Inflammatory macrophage (primary cell): ENCODE data around the gene C1D.

Experiments
- DNase-seq, 2 donors: peaks; one replicate each; pipeline ENCODE4 v3.0.0-alpha.2; 2020 to 2022

Gene C1D

GRCh38 chr2:68057658-68058396 is 5.0 kb downstream of the C1D start:
- DNase-seq, result peak in 1 of 2 donors; percentile 18

DNA sequence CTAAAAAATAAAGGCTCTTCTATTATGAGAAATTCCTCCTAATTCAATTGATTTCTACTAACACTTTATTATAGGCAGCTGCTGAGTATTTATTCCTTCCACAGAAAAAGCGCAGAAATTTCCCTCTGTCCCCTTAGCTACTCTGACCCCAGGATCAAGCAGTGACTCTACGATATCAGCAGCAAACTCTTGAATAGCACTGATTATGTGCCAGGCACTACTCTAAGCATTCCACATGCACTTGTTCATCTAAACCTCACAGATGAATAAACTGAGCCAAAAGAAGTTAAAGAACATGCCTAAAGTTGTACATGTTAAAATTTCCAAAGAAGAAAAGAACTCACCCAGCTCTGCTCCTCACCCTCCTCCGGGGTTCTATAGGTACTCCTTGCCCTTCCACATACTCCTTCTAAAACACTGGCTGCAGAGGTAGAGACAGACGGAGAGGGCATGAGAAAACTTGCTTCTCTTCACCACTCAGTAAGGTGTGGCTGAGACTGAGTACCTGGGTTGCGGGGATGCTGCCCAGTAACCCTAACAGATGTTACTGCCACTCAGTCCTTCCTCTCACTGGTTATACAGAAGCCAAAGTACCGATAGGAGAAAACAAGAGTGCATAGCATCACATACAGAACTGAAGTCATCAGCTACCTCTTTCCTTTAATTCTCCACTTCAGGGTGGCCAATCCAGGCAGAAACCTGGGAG is 9.9 kb downstream of the C1D start:
- no peak for DNase-seq

DNA sequence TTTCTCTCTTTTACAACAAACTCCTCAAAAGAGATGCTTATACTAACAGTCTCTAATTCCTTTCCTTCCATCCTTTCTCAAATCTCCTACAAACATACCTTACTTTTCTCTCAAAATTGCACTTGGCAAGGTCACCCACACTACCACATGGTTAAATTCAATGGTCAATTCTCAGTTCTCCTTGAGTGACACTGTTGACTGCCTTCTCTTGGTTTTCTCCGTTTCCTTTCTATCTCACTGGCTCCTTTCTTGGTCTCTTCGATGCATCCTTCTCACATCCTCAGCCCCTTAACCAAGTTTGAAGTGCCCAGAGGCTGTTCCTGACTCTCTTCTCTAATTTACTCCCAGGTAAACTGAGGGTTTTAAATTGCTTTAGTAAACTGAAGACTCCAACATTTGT is 12.5 kb downstream of the C1D start:
- no peak for DNase-seq

DNA sequence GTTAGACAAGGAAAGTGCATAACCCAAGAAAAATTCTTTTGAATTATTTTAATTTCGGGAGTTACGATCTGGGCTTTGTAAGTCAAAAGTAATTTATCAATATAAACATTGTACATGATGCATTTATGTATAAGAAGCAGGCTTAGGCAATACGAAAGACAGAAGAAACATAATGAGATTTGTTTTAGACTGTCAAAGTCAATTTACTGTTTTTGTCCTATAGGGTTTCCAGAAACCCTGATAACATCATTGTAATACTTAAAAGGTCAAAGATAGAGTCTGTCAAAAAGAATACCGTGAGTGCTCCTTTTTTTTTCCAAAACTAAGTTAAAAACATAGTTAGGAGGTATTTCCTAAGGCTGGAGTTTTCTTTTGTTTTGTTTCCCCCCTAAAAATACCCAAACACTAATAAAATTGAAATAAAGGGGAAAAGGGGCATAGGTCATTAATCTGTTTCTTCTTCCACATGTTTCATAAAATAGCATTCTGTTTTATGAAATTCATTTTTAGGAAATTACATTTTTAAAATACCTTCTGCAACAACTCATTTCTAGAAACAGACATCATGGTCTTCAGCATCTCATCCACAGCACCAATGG is 16.1 kb downstream of the C1D start:
- DNase-seq, result no peak

- no peak for DNase-seq
Observed at GRCh38 chr2:68046224-68046623, 16.6 kb downstream of the C1D start.

- no peak for DNase-seq
Observed at GRCh38 chr2:68045342-68045741, 17.5 kb downstream of the C1D start.

- no peak for DNase-seq
Observed at GRCh38 chr2:68044099-68044498, 18.7 kb downstream of the C1D start.

DNA sequence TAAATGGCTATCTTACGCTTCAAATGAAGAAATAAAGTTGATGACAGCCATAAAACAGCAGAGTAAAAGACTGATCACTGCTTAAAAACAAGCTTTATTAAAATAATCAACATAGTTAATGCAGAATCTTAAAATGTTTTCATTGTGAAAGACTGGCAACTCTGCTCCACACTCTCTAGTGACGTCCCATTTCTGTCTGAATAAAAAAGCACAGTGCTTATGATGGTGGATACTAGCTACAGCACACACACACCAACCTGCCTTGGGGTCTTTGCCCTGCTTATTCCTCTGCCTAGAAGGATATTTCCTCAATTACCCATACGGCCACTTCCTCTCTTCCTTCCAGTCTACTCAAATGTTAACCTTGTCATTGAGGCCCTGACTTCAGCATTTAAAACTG is 19.1 kb downstream of the C1D start:
- no peak for DNase-seq

DNA sequence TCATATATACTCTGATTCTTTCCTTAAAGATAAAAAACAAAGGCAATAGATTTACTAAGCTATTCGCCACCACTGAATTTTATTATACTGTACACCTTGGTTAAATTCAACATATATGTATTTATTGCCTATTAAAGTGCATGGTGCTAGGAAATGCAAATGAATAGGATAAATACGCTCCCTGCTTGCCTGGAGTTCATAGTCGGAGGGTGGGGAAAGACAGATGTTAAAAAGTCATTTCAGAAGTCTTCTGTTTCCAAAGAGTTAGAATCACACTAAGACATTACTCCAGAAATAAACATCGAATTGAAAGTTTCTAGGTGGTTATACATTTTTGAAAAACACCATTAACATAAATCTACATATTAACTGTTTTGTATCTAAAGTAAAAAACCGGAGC is 19.8 kb downstream of the C1D start:
- DNase-seq, result no peak

DNA sequence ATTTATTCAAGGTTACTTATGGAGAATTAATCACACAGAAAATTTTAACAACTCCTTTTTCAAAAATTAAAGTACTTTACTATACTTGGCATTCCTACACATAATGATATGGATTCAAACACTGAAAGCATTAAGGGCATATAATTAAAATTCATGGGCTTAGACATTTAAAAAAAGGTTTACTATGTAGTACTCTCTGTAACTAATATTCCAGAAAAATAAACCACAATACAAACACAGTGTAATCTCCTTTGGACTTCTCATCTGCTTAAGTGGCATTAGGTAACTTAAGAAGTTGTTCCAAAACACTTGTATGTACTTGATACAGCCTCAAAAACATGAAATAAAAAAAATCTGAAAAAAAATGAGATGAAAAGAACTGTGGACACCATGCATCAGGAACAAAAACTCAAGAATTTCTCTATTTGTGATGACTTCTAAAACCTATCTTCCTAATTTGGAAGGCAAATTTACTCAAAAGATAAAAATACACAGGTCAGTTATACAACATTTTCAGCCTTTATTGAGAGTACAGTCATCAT is 21.0 kb downstream of the C1D start:
- DNase-seq, result no peak

GRCh38 chr2:68040078-68040477 is 22.7 kb downstream of the C1D start:
- DNase-seq, result no peak

GRCh38 chr2:68039317-68039716 is 23.5 kb downstream of the C1D start:
- no peak for DNase-seq

GRCh38 chr2:68032702-68033101 is 30.1 kb downstream of the C1D start:
- no peak for DNase-seq

DNA sequence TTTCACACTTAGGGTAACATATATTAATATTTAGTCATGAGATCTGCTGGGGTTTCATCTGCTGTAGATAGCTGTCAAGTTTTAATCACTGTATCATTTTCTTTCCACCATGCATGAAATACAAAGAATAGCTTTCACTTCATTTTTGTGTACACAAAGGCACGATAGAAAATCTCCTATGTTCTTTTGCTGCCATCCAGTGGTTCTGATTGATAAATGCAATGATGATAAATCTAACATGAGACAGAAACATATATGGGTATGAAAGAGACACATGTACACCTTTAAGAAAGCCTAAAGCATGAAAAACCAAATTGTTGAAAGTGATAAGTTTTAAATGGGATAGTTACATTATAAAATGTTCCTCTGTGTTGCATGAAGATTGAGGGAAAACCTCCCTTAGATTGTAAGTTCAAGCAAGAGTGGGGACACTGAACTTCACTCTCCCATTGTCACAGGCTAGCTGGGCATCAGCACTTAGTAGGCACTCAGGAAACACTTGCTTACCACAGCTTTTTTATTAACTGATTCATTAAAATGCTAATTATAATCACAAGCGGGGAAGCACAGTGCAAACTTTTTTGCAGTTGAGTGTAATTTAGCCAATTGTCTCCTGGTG is 31.2 kb downstream of the C1D start:
- DNase-seq, result peak; percentile 34 to 60

GRCh38 chr2:68031043-68031442 is 31.8 kb downstream of the C1D start:
- DNase-seq, result no peak

DNA sequence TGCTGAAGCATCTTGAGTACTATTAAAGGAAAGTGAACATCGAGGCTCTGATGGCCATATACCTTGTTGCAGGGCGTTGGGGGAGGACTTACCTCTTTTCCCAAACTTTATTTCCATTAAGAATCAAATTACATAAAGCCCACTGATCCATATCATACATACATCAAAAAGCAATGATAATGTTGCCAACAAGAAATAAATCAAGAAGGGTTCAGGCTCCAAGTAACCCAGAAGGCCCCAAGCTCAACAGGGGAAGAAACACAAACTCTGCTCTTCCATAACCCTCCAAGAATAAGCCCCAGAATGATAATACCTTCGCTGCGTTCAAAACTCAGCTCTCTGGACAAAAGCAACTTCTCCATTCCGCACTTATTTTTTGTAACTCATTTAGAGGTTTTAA is 32.3 kb downstream of the C1D start:
- no peak for DNase-seq

DNA sequence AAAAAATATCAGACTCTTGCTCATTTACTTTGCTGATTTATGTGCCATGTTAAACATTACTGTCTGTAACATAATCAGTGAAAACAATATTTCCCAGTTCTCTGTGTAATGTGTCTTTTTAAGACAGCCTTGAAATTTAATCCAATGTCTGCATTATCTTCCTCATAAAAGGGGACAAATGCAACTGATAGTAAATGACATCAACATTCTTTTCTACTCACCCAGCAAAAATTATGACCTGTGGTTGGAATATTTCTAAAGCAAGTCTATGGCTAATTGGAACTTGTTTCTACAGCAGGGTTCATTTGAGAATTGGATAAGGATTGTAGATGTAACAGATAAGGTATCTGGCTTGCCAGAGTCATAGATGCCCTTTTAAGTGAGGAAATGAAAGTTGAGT is 34.8 kb downstream of the C1D start:
- DNase-seq, result no peak

DNA sequence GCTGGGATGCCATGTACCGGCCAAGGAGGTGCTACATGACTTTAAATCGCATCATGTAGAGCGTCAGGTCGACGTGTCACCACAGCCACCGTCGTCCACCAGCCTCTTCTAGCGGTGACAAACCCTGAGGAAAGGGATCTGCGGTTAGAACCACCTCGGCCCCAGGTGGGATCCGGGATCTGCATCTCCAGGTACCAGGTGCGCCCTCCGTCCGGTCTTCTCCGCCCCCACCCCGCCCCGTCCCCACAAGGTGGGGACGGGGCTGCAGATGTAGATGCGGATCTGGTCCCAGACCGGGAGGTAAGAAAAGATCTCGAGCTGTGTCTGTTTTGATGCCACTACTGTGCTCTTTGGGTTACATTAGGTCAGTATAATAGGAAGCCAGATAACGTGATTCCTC is 38.4 kb downstream of the C1D start:
- DNase-seq, result no peak

DNA sequence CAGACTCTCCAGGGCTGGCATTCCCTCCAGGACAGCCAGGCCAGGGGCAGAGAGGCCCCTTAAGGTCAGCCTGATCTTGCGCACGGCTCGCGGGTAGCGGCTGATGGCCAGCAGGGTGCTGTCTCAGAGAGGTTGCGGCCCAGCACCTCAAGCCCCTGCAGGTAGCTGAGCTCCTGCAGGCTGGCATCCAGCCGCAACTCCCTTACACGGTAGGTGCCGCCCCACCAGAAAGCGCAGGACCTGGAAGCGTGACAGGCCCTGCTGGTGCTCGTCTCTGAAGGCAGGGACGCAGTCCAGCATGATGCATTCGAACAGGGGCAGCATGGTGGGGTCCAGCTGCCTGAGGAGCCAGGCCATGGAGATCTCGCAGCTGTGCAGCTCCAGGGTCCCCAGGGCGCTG is 38.9 kb downstream of the C1D start:
- DNase-seq, result no peak

GRCh38 chr2:68018727-68019126 is 44.1 kb downstream of the C1D start:
- DNase-seq, result no peak

- no peak for DNase-seq
Observed at GRCh38 chr2:68009526-68009925, 53.3 kb downstream of the C1D start.

- no peak for DNase-seq
Observed at GRCh38 chr2:68000170-68000825, 62.5 kb downstream of the C1D start.

GRCh38 chr2:67999332-67999731 is 63.5 kb downstream of the C1D start:
- no peak for DNase-seq
